ENCODE data around the gene TENM3.

The TENM3 gene

DNA sequence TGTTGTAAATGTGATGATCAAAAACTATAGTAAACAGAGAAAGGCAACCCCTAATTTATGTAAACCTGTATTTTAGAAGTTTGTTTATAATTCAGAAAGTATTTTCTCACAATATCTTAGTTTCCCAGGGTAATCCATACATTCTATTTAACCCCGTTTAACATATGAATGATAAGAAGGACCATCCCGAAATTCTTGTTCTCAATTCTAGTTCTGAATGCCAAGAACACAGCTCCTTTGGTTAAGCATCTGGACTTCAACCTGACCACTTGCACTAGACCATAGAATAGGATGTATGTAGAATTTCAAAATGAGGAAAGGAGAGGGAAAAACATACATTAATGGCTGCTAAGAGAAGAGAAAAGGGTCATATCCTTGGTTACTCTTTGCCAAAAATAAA is 227.0 kb downstream of the TENM3 start:
- DNase-seq = no peak

DNA sequence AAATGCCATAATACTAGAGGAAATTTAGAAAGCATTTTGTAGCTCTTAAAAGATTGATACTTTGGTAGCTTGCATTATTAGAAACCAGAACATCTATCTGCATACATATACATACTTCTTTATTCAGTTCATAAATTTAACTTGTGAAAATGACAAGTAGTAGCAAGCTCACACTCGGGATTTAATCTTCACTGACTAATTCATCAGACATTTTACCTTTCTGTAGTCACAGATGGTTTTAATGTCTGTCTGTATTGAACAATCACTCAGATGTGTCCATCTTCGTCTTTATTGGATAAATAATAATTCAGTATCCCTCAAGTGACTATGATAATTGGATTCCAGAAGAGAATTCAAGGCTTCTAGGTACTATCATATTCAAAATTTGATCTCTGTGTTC is 232.3 kb downstream of the TENM3 start:
- DNase-seq = no peak

DNA sequence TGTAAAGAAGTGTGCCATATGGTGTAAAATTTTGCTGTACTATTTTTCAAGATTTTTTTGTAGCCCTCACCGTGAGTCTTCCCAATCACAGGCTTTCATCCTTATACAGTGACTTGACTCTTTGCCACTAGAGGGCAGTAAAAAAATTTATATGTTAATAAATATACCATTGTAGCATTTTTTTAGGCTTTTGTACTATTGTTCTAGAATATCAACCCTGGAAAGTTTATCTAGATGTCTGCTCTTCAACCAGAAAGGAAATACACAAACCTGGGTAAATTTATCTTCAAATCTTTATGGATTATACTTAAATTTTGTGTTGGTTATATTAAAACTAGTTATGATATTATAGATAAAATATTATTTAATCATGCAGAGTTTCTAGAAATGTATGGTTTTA is 235.3 kb downstream of the TENM3 start:
- DNase-seq = no peak

DNA sequence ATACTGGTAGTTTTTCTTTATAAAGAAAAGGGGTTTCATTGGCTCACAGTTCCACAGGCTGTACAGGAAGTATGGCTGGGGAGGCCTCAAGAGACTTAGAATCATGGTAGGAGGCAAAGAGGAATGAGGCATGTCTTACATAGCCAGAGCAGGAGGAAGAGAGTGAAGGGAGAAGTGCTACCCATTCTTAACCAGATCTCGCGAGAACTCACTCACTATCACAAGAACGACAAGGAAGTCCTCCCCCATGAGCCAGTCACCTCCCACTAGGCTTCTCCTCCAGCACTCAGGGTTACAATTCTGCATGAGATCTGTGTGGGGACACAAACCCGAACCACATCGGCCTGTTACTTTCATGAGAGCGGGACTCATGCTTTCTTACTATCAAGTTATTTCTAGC is 240.5 kb downstream of the TENM3 start:
- no peak for DNase-seq

DNA sequence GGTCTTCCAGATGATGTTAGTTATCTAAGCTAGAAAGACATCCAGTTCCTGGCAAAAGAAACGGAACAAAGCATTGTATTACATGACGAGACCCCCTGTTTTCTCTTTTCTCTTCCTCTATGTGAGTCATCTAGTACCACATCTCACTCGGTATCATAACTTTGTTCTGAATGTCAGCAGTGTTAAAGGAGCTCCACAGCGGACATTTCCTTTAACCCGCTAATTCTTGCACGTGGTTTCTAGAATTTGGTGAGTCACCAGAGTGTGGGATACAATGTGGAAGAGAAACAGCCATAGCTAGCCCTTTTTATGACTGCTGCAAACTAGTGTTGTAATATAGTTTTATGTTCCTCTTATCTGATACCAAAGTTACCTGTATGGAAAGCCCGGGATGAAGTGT is 243.7 kb downstream of the TENM3 start:
- peak; percentile 3 for DNase-seq

DNA sequence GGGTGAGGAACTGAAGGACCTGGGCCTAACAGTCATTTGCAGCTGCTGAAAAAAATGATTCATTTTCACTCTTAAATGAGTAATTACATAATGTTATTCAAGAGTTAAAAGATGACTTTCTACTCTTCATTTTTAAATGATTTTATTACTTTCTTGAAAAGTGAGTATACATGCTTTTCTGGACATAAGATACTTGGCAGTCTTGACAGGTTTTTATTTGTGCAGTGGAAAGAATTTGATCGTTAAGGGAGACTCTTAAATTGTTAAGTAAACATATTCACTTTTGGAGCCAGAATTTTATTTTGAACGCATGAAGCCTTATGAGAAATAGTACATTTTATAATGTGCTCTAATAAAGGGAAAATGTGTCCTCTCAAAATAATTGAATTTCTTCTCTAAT is 245.7 kb downstream of the TENM3 start:
- DNase-seq = no peak

DNA sequence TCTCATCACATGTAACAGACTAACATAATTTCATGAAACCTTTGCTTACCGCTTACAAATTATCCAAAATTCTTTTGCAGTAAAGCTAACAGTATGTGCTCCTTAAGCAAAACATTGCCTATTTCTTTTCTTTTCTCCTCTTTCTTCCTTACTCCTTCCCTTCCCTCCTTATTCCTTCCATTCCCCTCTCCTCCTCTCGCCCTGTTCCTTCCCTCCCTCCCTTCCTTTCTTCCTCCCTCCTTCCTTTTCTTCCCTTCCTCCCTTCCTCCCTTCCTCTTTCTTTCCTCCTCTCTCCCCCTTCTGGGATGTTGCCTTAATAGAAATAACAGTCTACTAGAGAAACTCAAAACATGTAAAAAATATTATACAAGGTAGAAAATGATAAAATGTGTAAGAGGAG is 246.4 kb downstream of the TENM3 start:
- no peak for DNase-seq

DNA sequence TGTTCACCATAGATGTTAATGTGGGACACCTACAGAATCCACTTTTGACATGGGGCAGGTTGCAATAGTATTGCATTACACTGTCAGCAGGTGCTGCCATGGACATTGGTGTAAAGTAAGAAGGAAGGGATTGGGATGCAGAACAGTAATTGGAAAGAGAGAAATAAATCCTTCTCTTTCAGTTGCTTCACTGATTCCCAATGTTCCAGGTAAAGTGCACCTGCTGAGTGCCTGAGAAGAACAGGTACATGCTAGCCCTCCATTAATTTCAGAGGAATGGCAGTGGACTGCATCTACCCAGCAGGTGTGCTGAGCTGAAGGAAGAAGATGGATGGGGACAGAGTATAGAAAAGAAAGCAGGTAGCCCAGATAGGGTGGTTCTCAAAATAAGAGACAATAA is 248.5 kb downstream of the TENM3 start:
- no peak for DNase-seq

DNA sequence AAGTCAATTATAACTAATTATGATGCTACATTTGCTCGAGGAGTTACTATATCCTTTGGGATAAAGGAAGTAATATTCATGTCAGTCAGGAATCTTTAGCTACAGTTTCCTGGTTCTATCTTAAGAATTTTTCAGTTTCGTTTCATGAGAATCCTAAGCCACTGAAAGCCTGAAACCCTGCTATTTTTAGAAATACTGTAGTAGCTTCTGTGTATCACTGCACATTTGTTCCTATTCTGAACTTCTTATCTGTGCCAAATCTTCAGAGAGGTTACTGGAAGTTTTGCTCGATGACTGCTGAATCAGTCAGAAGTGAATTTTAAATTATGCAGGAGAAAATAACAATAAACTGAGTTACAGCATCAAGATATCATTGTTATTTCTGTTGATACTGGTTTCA is 249.2 kb downstream of the TENM3 start:
- DNase-seq = no peak

DNA sequence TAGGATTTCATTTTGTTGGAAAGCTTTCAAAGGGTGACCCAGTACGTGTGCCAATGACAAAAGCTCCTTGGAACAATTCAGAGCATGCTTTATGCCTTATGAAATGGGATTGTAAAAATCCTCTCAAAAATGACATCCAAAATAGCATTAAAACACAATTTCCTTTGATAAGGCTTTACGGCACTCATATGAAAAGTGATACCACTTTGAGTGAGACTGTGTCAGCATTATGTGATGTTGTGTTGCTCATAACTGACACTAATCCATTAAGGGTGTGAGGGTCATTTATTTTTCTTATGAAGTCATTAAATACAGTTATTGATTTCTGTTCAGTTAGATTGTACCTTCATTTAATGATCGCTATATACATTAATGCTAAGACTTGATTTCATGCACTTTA is 250.2 kb downstream of the TENM3 start:
- DNase-seq = no peak

DNA sequence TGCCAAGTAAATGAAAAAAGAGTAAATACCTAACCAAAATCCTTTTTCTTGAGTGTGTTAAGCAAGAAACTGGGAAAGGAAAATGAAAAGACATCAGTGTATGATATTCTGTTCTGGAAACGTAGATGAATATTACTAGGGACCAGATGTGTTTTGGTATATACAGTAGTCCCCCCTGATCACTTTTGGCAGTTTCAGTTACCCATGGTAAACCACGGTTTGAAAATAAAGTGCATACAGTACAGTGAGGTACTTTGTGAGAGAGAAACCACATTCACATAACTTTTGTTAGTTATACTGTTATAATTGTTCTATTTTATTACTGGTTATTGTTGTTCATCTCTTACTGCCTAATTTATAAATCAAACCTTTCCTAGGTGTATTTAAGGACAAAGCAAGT is 250.9 kb downstream of the TENM3 start:
- DNase-seq = no peak

DNA sequence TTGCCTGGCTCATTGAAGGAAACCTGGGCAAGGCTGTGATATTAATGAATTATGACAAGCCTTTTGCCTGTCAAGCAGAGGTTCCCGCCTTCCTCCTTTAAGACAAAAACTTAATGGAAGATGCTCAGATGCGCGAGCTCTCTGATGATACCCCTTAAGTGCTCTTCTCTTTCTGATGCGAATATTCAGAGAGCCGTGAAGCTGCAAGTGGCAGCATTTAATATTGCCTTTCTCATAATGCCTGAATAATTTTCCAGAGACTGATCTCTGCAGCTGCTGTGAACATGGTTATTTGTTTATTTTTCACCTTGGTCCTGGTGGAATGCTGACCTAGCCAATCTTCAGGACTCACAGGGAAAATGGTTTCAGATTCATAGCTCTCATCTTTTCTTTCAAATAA is 251.8 kb downstream of the TENM3 start:
- DNase-seq = no peak

DNA sequence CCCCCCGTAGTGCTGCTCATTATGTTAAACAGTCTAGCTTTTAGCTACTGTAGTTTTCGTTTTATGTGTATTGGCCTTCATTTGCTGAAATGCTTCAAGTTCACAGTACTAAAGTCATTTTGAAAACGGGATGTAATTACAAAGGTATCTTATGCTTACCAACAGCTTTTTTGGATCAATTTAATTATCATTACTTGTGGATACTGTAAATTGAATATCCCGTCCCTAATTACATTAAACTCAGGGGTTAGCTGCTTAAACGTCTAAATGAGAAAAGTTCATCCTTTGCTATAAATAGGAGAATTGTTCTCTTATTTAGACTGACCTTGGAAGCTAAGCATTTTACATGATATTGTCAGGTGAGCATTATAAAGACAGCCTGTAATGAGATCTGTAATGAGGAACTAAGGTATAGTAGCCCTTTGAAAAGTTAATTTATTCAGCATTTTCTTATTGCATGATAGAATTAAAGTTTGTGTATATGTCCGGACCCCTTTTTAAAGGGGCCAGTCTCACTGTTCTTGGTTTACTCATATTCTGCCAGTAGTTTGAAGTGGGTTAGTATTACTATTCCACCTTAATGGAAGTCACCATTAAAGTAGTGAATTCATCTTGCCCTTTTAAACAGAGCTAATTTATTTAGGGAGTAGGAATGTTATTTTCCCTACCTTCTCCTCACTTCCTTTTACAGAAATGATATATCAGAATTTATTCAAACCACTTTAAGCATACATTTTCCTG is 252.6 kb downstream of the TENM3 start:
- no peak for DNase-seq

DNA sequence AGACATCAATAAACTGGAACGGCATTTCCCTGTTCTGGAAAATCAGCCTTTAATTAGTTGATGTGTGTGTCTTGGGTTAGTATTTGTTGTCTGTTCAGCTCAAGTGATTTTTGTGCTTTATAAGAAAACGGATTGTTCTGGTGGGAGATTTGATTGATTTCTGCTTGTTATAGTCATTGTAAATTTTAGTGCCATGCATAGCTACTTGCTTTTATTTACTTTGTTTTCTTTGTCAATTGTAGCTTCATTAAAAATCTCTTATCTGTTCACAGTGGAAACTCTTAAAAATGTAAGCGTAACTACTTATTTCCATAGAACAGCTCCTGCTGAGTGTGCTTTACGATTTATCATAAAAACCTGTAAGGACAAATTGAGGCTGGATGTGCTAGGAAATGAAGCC is 253.2 kb downstream of the TENM3 start:
- DNase-seq = no peak

DNA sequence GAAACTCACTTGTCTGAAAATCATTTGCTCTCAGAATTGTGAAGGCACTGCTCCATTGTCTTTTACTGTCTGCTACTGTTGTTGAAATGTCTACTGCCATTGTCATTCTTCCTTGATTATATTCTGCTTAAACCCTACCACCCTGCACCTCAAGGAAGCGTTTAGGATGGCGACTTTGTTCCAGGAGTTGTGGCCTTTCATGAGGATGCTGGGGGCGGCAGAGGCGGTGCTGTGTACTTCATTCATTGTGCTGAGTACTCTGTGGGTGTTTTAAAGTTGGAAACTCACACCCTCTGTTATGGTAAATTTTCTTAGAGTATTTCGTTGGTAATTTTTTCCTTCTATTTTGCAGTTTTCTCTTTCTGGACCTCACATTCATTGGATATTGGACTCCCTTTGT is 258.9 kb downstream of the TENM3 start:
- no peak for DNase-seq

DNA sequence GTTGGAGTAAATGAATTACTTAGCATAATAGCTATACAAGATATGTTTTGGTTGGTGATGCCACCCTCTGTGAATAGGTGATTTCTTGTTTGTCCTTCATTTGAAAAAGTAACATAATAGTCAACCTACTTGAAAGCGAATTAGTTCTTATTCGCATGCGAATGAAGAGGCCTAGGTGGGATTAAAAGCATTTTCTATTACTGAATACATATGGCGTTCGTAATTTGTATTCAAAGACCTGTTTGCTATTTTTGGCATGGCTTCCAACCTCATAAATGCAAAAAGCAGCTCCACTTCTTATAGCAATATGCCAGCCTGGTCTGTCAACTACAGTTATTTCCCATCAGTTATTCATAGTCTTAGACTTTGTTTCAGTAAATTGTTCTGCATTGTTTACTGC is 261.3 kb downstream of the TENM3 start:
- no peak for DNase-seq

DNA sequence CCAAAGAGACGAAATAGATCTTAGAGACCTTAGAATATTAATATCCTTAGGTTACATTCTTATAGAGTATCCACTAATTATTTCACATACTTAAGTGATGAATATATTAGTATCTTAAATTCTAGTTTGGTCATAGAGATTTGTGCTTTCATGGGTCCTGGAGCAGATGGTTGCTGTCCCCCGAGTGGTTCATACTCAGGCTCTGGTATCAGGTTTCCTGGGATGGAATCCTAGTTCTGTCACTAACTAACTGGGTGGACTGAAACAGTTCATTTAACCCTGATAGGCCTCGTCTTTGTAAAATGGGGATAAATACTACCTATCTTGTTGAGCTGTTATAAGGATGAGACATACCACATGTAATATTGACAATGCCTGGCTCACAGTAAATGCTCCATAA is 264.6 kb downstream of the TENM3 start:
- DNase-seq = no peak

DNA sequence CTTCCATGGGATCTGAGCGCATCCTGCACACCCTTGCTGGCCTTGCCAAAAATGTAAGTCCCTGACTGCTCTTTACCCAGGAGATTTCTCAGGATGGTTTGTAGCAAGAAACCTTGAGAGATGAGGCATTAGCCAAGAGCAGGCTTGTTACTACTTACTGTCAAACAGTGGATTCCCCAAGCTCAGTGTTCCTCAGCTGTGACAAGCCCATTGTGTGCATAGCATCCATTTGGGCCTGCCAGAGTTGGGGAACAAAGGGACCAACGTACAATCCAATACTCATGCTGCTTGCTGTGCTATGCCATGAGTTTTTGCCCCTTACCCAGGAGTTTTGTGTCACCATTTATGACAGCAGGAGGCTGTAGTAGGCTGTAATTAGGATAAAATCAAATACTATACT is 267.6 kb downstream of the TENM3 start:
- DNase-seq = no peak

DNA sequence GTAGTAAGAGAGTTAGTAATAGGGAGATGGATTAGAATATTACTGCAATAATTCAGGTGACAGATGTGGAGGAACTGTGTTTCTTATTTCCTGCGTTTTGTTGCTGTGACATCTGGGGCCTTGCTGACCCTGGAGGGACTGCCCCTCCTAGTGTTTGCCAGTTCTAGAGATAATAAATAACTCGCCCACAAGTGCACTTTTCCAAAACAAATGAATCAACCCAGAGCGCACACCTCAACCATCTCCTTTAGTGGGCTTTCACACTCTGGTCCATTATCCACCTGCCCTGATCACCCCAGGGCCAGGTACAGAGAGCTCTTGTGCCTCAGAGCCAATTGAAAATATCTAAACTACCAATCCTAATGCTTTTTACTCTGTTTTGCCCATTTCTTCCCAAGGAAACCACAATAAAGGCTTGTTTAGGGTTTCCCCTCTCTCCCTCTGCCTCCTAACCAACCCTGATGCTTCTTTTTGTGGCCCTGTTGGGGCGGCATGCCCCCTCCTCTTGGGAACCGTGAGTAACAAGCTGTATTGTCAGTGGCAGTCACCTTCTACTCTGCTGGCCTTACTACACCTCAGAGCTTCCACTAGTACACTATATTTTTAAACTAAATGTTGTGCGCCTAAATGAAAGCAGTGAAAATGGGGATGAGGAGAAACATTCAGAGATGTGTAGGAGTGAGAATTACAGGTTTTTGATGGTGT is 270.5 kb downstream of the TENM3 start:
- no peak for DNase-seq

DNA sequence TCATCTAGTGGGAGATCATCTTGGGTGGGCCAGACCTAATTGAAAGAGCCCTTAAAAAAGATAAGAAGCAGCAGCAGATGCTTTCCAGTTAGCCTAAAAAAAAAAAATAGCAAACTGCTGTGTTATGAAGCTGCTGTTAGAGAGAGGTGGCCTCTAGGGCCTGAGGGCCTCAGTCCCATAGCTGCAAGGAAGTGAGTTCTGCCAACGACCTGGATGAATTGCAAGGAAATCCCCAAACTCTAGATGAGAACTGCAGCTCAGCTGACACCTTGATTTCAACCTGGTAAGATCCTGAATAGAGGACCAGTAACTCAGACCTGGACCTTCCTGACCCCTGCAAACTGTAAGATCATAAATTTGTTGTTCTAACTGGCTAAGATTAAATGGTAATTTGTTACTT is 275.2 kb downstream of the TENM3 start:
- no peak for DNase-seq

DNA sequence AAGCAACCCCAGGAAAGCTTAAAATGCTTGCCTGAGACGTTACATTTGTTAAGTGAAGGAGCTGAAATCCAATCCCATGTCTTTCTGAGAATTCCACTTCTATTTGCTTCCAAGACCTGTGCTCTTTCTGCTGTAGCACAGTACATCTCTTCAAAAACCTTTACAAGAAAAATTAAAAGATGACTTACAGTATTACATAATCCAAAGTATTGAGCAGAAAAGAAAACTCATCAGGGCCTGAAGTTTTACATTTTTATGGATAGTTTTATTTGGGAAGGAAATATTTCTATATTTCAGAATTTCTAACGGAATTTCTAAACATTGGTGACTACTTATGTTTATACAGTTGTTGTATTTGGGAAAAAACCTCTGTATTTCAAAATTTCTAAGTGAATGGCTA is 276.3 kb downstream of the TENM3 start:
- no peak for DNase-seq

DNA sequence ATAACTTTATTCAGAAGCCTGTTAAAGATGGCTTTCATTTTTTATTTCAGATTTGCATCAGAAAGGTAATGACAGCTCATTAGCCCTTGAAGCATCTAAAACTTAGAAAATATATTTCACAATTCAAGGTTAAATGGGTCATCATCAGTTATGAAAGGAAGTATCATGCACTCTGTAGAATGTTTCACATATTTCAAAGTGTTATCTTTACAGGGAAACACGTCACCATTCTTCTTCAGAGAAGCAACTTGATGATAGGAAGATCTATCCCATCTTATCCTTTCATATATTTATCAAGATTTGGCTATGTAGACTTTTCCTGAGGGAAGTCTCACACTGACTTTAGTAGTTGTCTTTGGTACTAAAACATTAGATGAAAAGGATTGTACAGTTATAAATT is 277.8 kb downstream of the TENM3 start:
- DNase-seq = no peak

DNA sequence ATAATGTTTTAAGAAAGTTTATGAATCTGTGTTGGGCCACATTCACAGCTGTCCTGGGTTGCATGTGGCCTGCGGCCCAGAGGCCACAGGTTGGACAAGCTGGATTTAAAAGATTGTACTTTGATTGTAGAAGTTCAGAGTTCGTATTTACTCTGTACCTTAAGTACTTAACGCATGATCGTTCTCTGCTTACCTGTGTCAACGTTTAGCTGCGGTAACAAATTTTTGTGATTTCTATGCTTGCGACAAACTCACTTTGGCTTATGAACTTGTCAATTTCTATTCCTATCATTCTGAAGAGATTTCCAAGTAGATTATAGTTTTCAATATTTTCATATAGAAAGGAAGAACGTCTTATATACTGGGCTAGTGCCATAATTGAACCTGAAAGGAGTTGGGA is 285.6 kb downstream of the TENM3 start:
- no peak for DNase-seq

DNA sequence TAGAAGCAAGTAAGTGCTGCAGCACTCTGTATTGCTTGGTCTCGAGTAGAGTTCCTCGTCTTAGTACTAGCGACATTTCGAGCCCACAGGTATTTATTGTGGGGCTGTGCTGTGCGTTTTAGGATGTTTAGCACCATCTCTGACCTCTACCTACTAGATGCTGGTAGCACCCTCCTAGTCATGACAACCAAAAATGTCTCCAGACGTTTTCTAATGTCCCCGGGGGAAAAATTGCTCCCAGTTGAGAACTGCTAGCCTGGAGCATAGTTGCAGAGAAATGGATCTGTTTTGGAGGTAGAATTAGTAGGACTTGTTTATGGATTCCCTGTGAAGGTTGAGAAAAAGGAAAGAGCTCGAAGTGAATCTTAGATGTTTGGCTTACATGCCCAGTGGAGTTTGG is 287.2 kb downstream of the TENM3 start:
- DNase-seq = no peak

DNA sequence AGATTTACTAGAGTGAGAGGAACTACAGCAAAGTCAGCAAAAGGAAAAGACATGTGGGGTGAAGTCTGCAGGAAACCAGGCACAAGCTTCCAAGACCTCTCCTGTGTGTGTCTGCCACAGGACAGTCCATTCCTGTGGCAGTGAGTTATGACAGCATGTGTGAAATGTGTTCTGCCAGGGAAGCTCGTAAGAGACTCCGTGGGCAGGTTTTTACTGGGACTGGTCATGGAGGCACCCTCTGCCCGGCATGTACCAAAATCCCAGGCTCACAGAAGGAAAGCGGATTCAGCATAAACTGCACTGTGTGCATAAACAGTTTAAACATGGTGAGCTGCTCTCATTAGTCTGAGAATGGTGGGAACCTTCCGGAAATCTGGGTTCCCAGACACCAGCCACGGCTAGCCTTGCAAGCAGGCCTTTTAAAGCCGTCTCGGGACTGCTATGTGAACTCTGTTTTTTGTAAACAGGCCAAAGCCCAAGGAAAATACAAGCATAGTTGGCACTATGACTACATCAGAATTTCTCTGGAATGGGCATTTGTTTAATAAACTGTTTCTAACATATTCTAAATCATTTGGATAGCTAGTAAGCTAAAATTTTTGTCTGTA is 288.5 kb downstream of the TENM3 start:
- no peak for DNase-seq
